Testis (tissue), 2 donors: ENCODE results near the gene RAD51.

Experiments
- CTCF ChIP-seq, 3 experiments: fragments of 450-650 bp in 2 of 3; fragments of 200-600 bp in 1 of 3; sonication (generic) in 1 of 3; IDR thresholded peaks; one replicate each; pipeline ENCODE4 v1.5.1; 2016 to 2019; ENCODE audit warnings: antibody characterized with exemption in 3 of 3, mild to moderate bottlenecking in 2 of 3, moderate library complexity in 1 of 3
- POLR2A ChIP-seq: fragments of 450-650 bp; IDR thresholded peaks from one replicate; pipeline ENCODE4 v1.6.1; 2017; ENCODE audit warnings: antibody characterized with exemption, mild to moderate bottlenecking, moderate library complexity

- TF ChIP-seq CTCF (IDR thresholded peaks at IDR 0.05) (no peak), POLR2A (no peak)
Observed at GRCh38 chr15:40764629-40765103, 69.7 kb downstream of the RAD51 start.
